ENCODE measurements around the gene ACOT8.
A peak's percentile ranks its signal among the peaks of the same experiment; 100 is the strongest.
"Not testable (repeated sequence)": the region's sequence is repeated elsewhere in the genome, so short reads cannot be mapped to it uniquely, and the experiment has no call there.

The ACOT8 gene

DNA sequence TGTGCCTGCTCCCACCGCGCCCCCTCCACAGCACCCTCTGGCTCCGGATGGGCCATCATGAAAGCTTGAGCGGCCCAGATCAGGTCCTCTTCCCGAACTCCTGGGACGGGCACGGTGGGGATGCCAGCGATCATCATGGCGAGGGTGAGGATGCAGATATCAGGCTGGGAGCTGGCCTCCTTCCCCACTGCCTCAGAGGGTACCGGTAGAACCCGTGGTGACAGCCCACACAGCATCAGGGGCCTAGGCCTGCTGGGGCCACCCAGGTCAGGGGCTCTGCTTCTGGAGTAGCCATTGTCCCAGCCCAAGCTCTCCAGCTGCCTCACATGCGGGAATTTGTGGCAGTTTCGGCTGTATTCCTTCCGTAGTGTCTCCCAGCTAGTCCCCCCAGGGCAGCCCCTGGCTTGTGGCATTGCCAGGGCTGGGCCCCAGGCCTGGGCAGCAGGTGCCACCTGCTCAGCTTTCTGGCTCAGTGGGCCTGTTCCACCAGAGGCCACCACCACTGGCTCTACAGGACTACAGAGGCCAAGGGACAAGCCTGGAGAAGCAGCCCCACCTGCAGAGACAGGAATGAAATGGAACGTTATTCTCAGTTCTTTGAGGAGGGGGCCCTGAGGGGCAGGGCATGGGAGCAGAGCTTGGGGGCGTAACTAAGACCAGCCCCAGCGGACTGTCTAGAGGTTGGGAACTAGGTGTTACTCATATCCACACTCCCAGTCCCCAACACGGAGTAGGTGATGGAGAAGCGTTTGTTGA is 29.6 kb upstream of the ACOT8 start:
- DNase-seq = no peak

DNA sequence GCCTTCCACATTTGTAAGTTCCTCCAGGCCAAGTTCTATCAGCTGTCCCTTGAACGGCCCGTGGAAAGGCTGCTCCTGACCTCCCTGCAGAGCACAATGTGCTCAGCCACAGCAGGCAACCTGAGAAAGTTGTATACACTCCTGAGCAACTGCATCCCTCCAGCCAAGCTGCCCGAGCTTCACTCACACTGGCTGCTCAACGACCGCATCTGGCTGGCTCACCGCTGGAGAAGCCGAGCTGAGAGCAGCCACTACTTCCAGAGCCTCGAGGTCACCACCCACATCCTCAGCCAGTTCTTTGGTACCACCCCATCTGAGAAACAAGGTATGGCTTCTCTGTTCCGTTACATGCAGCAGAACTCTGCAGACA is 25.9 kb upstream of the ACOT8 start:
- DNase-seq = no peak

DNA sequence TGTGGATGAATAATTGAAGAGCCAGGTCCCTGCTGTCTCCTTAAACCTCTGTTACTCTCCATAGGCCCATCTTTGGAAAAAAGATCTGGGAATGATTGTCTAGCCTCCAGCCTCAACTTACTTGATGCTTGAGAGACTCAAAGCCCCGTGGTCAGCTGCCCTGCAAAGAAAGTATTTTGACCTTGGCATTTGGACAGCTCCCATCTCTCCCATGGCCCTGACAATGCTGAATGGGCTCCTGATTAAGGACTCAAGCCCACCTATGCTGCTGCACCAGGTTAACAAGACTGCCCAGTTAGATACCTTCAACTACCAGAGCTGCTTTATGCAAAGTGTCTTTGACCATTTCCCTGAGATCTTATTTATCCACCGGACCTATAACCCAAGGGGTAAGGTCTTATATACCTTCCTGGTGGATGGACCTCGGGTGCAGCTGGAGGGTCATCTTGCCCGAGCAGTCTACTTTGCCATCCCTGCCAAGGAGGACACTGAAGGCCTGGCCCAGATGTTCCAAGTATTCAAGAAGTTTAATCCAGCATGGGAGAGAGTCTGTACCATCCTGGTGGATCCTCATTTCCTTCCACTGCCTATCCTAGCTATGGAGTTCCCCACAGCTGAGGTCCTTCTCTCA is 25.4 kb upstream of the ACOT8 start:
- no peak for DNase-seq

DNA sequence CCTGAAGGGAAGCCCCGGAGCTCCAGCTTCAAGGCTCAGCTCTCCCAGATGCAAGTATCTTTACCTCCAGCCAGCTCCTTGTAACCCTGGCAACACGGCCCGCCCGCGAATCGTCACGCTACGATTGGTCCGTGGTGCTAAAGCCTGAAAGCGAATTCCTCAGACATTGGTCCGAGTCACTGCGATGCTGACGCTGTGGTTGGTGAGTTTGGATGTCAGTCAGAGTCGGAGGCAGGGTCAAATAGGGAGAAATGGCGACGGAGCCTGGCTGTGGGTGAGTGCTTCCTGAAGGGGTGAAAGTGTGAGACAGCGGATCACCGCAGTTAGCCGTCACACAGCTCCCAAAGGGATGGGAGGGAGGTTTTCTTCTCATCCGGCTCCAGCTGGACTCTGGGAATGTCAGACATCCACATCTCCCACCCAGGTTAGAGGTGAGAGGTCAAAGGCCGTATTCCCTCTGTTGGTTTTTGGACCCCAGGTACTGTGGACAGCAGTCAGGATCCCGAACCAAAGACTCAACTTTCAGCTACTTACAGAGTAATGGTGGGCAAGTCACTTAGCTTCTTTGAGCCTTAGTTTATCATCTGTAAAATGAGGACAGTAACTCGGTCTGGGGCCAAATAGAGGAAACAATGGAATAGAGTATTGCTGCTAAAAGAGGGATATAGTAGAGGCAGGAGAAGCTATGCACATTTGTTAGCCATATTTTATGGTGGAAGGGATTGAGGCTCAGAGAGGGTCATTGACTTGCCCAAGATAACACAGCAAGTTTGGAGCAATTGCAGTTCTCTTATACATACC is 24.0 kb upstream of the ACOT8 start, which contains the start of gene ZSWIM1:
Gene ZSWIM1, plus strand, starts transcription at position 240 of the 801 bp plus-strand sequence. CDS start 1,366 bp downstream, outside the sequence.
- DNase-seq = peak; percentile 99

DNA sequence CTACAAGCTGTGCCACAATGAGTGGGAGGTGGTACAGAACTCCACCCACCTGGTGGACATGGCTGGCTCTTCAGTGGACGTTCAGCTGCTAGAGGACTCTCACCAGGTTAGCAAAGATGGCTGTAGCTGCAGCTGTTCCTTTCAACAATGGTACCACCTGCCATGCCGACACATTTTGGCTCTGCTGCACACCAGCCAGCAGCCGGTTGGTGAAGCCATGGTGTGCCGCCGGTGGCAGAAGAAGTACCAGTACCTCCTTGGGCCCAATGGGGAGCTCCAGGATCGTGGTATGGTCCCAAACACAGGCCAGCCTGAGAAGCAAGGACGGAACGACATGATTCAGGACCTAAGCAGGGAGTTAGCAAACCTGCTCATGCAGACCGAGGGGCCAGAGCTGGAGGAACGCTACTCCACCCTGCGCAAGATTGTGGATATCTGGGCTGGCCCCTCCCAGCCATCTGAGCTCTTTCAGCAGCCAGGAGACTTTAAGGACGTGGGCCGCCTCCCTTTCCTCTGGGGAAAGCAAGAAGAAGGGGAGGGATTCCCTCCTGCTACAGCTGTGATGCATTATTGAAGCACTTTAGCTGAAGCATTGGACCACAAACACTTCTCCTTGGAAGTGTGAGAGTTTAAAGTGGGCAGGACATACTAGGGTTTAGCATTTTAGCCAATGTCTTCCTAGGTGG is 21.0 kb upstream of the ACOT8 start:
- DNase-seq = no peak

DNA sequence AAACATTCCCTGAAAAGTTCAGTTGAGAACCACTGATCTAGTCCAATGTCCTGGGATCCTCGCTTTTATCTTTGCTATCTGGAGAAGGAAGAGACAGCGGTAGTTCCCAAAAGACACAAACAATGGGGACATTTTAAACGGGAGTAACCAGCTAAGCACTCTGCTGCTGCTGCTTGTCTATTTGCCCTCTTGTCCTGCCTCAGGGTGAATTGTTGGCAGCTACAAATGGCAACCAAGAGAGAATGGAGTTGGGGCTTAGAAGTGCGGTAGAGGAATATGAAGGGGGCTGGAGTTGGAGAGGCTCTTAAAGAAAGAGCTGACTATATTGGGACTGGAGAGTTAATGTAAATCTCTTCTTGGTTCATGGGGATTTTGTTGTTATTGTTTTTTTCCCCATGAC is 17.4 kb upstream of the ACOT8 start:
- no peak for DNase-seq

DNA sequence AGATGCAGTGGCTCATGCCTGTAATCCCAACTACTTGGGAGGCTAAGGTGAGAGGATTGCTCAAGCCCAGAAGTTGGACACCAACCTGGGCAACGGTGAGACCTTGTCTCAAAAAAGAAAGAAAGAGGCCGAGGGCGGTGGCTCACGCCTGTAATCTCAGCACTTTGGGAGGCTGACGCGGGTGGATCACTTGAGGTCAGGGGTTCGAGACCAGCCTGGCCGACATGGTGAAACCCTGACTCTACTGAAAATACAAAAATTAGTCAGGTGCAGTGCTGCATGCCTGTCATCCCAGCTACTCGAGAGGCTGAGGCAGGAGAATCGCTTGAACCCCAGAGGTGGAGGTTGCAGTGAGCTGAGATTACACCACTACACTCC is 16.9 kb upstream of the ACOT8 start:
- not testable (repeated sequence) for DNase-seq

DNA sequence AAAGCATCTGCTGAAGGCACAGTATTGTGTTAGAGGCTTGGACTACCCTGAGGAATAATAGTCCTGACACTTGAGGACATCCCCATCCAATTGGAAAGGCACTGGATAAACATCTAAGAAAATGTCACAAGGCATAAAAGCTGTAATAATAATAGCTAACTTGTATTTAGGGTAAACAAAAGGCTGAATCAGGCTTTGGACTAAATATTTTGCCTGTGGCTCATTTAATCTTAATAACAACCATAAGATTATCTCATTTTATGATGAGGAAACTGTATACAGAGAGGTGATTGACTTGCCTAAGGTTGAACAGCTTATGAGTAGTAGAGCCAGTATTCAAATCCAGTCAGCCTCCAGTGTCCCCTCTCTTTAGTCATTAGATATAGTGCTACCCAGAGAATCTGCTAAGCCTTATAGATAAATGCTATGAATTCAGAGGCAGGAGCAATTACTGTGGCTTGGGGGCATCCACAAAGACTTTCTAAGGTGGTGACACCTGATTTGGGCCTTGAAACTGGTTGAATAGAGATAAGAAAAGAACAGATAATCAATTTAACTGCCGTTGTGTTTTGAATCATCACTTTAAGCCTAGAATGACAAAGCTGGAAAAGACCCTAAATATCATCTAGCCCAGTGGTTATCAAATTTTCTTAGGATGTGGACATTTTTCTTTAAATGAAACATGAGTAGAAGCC is 16.4 kb upstream of the ACOT8 start:
- no peak for DNase-seq

DNA sequence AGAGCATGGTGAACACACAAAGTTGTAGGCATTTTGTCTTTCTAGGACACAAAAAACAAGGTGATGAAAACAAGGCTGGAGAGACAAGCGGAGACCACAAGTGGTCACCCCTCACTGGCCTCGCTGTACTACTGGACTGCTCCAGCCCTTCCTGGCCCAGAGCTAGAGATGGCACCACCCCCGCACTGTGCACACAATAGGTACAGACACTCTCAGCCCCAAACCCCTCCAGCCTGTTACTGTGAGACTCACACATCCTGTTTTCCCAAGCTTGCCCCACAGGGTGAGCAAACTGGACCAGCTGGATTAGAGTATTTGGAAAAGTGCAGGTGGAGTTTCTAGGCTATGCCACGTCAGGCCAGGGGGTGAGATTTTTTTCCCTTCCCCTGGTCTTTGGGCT is 15.4 kb upstream of the ACOT8 start:
- DNase-seq = no peak

DNA sequence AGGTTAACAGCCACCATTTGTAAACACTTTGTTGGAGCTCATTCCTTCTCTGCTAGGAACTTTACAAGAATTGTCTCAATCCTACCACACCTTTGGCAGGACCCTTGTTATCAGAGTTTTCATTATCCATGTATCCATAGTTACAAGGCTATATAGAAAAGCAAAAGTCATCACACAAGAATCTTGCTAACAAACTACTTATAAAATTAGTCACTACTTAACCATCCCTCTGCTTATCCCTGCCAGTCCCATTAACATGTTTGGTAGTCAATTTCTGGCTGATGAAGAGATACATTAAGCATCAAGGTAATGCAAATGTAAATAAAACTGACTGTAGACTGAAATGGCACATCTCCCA is 10.6 kb upstream of the ACOT8 start:
- DNase-seq = no peak

DNA sequence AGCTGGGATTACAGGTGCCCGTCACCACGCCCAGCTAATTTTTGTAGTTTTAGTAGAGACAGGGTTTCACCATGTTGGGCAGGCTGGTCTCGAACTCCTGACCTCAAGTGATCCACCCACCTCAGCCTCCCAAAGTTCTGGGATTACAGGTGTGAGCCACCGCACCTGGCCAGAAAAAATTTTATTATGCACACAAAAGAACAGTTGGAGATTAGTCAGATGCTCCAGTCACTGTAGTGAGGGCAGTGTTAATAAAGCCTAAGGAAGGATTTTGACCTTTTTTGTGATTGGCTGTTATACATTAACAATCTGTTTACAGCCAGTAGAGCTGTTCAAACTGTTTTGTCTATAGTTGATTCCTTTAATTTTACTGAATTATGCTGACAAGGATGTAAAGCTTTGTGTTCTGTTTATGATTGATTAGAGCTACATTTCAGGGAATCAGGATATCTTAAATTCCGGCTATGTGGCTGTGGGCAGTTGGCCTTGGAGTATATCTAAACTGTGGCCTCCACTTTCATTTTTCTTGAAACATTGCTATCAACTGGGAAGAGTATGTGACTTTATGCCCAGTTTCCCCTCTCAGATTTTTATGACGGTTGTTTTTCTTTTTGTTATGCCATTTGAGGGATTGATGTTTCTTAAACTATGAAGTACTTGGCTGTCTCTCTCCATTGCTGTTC is 10.1 kb upstream of the ACOT8 start:
- DNase-seq = peak; percentile 22

DNA sequence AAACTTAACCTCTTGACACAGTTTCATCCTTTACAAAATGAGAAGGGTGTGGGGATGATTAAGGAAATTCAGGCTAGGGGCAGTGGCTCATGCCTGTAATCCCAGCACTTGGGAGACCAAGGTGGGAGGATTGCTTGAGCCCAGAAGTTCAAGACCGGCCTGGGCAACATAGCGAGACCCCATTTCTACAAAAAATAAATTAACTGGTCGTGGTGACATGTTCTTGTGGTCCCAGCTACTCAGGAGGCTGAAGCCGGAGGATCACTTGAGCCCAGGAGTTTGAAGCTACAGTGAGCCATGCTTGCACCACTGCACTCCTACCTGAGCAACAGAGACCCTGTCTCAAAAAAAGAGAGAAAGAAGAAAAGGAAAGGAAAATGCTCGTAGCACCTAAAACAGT is 9.3 kb upstream of the ACOT8 start:
- no peak for DNase-seq

DNA sequence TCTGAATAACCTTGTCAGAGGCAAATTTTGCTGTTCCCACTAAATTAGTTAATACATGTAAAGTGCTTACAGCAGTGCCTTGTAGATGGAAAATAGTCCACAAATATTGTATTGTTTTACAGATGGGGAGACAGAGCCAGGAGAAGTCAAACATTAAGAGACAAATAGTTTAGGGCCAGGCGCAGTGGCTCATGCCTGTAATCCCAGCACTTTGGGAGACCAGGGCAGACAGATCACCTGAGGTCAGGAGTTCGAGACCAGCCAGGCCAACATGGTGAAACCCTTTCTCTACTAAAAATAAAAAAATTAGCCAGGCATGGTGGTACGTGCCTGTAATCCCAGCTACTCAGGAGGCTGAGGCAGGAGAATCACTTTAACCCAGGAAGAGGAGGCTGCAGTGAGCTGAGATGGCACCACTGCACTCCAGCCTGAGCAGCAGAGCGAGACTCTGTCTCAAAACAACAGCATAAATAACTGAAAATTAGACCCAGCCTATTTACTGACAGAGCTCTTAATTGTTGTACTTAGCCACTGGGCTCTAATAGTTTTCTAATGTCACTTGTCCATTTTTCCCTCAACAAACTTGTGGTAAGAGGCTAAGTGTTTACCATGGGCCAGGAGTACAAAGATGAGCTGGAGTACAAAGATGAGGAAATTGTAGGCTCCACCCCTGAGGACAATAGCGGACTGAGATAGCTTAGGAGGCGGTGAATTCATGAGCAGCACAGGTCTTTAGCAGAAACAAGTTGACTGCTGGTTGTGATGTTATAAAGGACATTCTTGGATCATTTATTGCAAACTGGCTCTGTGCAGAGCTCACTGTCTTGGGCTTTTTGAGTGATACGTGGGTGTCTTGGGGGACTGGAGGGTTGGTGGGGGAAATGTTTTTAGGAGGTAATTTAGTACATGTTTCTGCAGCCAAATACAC is 6.6 kb upstream of the ACOT8 start:
- no peak for DNase-seq

DNA sequence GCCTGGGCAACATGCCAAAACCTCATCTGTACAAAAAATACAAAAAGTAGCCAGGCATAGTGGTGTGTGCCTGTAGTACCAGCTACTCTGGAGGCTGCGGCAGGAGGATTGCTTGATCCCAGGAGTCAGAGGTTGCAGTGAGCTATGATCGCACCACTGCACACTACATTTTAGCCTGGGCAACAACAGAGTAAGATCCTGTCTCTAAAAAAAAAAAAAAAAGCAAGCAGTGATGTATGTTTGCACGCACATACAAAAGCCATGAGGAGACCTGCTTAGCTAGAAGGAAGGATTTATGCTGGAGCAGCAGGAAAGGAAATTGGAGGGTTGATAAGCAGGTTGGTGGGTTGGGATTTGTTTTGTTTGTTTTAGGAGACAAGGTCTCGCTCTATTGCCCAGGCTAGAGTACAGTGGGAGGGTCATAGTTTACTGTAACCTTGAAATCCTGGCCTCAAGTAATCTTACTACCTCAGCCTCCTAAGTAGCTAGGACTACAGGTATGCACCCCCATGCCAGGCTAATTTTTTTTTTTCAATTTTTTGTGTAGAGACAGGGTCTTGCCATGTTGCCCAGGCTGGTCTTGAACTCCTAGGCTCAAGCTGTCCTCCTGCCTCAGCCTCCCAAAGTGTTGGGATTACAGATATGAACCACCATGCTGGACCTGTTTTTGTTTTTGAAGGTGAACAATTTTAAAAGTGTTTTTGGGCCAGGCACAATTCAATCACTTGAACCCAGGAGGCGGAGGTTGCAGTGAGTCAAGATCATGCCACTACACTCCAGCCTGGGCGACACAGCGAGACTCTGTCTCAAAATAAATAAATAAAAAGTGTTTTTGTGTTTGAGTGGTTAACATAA is 4.3 kb upstream of the ACOT8 start:
- DNase-seq = peak; percentile 6

DNA sequence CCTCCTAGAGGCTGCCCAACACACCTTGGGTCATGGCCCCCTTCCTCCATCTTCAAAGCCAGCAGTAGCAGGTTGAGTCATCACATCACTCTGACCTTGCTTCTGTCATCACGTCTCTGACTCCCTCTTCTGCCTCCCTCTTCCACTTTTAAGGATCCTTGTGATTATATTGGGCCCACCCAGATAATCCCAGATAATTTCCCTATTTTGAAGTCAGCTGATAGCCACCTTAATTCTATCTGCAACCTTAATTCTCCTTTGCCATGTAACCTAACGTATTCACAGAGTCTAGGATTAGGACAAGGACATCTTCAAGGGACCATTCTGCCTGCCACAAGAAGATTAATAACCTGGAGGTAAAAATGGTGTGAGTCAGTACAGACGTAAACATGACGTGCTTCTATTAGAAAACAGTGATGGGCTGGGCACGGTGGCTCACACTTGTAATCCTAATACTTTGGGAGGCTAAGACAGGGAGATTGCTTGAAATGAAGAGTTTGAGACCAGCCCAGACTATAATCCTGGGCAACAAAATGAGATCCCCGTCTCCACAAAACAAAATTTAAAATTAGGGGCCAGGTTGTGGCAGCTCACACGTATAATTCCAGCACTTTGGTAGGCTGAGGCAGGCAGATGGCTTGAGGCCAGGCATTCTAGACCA is 3.5 kb upstream of the ACOT8 start:
- no peak for DNase-seq

DNA sequence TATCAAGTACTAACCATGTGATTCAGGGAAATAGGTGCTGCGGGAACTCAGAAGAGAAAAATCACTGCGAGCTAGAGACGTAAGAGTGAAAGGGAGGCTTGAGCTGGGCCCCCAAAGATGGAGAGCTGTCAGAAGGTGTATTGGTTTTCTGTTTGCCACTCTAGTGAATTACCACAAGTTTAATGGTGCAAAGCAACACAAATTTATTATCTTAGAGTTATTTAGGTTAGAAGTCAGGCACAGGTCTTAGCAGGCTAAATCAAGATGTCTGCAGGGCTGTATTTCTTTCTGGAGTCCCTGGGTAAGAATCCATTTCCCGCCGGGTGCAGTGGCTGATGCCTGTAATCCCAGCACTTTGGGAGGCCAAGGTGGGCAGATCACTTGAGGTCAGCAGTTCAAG is 2.7 kb upstream of the ACOT8 start:
- no peak for DNase-seq

DNA sequence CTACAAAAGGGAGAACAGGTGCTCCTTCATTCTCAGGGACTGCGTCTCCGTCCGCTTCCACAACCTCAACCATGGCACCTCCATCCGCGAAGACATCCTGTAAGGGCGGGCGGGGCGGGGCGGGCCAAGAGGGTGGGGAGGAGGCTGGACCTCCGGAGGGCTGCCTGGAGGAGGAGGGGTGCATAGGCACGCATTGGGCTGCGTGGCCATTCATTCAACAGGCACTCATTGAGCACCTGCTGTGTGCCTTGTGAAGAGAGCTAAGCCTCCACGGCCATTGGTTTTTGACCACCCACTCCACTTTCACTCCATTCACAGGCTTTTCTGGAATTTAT is 657 bp upstream of the ACOT8 start:
- peak; percentile 85 for DNase-seq

DNA sequence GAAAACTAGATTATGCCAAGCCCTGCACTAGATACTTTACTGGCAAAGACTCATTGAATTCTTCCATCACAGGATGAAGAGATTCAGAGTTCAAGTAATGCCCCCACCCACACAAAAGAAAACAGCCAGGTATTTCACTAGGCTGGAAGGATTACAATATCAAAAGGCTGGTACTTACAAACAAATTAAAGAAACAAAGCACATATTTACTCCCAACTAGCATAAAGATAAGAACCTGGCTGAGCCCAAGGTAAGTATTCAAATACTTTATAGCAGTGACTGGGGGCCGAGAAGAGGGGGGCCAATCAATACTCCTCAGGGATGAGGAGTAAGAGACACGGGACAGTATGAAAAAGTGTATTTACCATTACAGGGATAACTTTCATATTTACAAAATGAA is 3.7 kb downstream of the ACOT8 start:
- no peak for DNase-seq

DNA sequence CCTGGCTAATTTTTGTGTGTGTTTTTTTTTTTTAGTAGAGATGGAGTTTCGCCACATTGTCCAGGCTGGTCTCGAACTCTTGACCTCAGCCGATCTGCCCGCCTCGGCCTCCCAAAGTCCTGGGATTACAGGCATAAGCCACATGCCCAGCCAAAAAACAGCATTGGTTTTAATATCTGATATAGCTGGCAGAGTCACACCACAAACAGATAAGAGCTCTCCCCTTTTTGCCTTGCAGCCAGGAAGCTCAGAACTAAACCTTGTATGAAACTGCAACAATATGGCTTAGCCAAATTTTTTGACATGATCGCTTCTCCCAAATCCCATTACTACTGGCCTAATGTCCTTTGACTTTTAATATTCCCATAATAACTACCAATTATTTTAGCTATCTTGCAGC is 4.9 kb downstream of the ACOT8 start:
- DNase-seq = peak; percentile 10

DNA sequence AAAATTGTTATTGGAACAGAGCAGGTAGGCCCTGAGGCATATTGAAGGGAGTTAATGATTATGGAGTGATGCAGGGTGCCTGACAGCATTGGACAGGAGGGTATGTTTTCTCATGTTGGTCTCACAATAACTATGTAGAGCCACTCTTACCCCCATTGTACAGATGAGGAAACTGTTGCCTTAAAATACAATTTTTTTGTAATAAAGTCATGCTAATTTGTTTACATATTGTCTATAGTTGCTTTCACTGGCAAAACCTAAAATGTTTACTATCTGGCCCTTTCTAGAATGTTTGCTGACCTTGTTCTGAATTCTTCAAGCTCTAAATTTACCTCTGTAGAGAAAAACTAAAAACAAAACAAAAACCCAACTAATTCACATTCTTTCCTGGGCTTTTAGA is 5.7 kb downstream of the ACOT8 start:
- DNase-seq = no peak

All from OCI-M1 (cell line).